Lower leg skin (tissue), 4 donors: Measurements from ENCODE around the gene KCNMA1. TPM values are rescaled to one million over a fixed set of nuclear protein-coding genes. Genes with fewer than 3 reads are reported as not detected.
A peak's percentile ranks its signal among the peaks of the same experiment; 100 is the strongest.
"Not testable (repeated sequence)": the region's sequence is repeated elsewhere in the genome, so short reads cannot be mapped to it uniquely, and the experiment has no call there.

Experiments
- DNase-seq, 2 donors: peaks; one replicate each; pipeline ENCODE4 v3.0.0-alpha.2; 2019; ENCODE audit warnings: low spot score in 2 of 2
- H3K4me3 ChIP-seq: fragments of 200-600 bp; sonication (generic); 2 replicates; pipeline ENCODE4 v1.5.1; 2017; ENCODE audit warnings: mild to moderate bottlenecking, low read depth; ENCODE audit not compliant: poor library complexity, severe bottlenecking
- CTCF ChIP-seq, 3 donors: fragments of 450-650 bp; IDR thresholded peaks; one replicate each; pipeline ENCODE4 v1.5.1; 2016; ENCODE audit warnings: antibody characterized with exemption in 3 of 3, mild to moderate bottlenecking in 3 of 3, moderate library complexity in 2 of 3
- POLR2A ChIP-seq, 2 donors: fragments of 450-650 bp; IDR thresholded peaks; one replicate each; pipeline ENCODE4 v1.6.1; 2016 to 2017; ENCODE audit warnings: antibody characterized with exemption in 2 of 2, mild to moderate bottlenecking in 1 of 2, moderate library complexity in 1 of 2
- WGBS, 2 donors: methylation state at CpG; one replicate each; pipeline ENCODE4 v1.1.5; 2018; 5-methylcytosine and 5-hydroxymethylcytosine counted together
- intact Hi-C: fragments of 100-400 bp; cut with DNase I; formaldehyde crosslinking; loops from one replicate; pipeline ENCODE4 v1.15.0; 2023; ENCODE audit warnings: low total_unique reads
- total RNA-seq, 4 donors: library from RNA; depleted of rRNA; stranded (reverse); fragments of >200 nt; gene quantifications; one replicate each; pipeline ENCODE4 v1.1.0, GENCODE V29; 2016

KCNMA1 gene
- total RNA-seq, 4 donors from 2014 or later = 4.1 to 9.9 (median 6.5) TPM

GRCh38 chr10:77413231-77413630 is 224.4 kb downstream of the KCNMA1 start:
- intact Hi-C loops = no loop called here
- WGBS, 2 donors = 82 to 90% methylated on average over 7 of the region's 7 CpGs
- peak in 1 of 2 donors; percentile 69 for DNase-seq
- no peak for TF ChIP-seq POLR2A (IDR thresholded peaks at IDR 0.05)
- no peak for TF ChIP-seq CTCF (IDR thresholded peaks at IDR 0.05)
- H3K4me3 ChIP-seq = no peak overlapping the region

GRCh38 chr10:77412573-77413133 is 225.0 kb downstream of the KCNMA1 start:
- H3K4me3 ChIP-seq, DNase-seq, intact Hi-C loops: not testable (repeated sequence)
- 90 to 91% methylated on average over 8 of the region's 8 CpGs for WGBS, 2 donors

GRCh38 chr10:77411805-77412204 is 225.8 kb downstream of the KCNMA1 start:
- no peak for DNase-seq
- TF ChIP-seq CTCF (IDR thresholded peaks at IDR 0.05) (no peak), POLR2A (IDR thresholded peaks at IDR 0.05) (no peak)
- no peak overlapping the region for H3K4me3 ChIP-seq
- intact Hi-C loops = no loop called here
- 90% methylated on average over 11 of the region's 11 CpGs for WGBS, 2 donors

GRCh38 chr10:77410523-77410922 is 227.1 kb downstream of the KCNMA1 start:
- TF ChIP-seq CTCF (IDR thresholded peaks at IDR 0.05) (no peak), POLR2A (IDR thresholded peaks at IDR 0.05) (no peak)
- DNase-seq = no peak
- 54 to 62% methylated on average over 9 of the region's 9 CpGs for whole genome bisulfite sequencing, 2 donors
- intact Hi-C loops = no loop called here
- no peak overlapping the region for H3K4me3 ChIP-seq

GRCh38 chr10:77409697-77410471 is 227.7 kb downstream of the KCNMA1 start:
- WGBS, 2 donors = 36% methylated on average over 7 of the region's 7 CpGs
- peak in 1 of 2 donors; percentile 24 for DNase-seq
- no peak for TF ChIP-seq CTCF (IDR thresholded peaks at IDR 0.05)
- no peak for TF ChIP-seq POLR2A (IDR thresholded peaks at IDR 0.05)
- no peak overlapping the region for H3K4me3 ChIP-seq
- intact Hi-C loops = no loop called here

- TF ChIP-seq CTCF (IDR thresholded peaks at IDR 0.05) (no peak), POLR2A (IDR thresholded peaks at IDR 0.05) (no peak)
- 84 to 89% methylated on average over 8 of the region's 8 CpGs for WGBS, 2 donors
- intact Hi-C loops = no loop called here
- no peak for DNase-seq
- no peak overlapping the region for H3K4me3 ChIP-seq
Observed at GRCh38 chr10:77408259-77408658, 229.3 kb downstream of the KCNMA1 start.
